Stimulated activated CD4-positive, alpha-beta T cell treated with anti-CD3 and anti-CD28 coated beads, Interleukin-15, amount 100 ng/mL, for 1 hour (primary cell): ENCODE measurements around the gene SSNA1.
A peak's percentile ranks its signal among the peaks of the same experiment; 100 is the strongest.

ENCODE experiments used
- DNase-seq, 2 donors: peaks; one replicate each; pipeline ENCODE4 v3.0.0-alpha.2; 2020; ENCODE audit warnings: low read depth in 1 of 2, low spot score in 1 of 2

The SSNA1 gene, protein sequence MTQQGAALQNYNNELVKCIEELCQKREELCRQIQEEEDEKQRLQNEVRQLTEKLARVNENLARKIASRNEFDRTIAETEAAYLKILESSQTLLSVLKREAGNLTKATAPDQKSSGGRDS

DNA sequence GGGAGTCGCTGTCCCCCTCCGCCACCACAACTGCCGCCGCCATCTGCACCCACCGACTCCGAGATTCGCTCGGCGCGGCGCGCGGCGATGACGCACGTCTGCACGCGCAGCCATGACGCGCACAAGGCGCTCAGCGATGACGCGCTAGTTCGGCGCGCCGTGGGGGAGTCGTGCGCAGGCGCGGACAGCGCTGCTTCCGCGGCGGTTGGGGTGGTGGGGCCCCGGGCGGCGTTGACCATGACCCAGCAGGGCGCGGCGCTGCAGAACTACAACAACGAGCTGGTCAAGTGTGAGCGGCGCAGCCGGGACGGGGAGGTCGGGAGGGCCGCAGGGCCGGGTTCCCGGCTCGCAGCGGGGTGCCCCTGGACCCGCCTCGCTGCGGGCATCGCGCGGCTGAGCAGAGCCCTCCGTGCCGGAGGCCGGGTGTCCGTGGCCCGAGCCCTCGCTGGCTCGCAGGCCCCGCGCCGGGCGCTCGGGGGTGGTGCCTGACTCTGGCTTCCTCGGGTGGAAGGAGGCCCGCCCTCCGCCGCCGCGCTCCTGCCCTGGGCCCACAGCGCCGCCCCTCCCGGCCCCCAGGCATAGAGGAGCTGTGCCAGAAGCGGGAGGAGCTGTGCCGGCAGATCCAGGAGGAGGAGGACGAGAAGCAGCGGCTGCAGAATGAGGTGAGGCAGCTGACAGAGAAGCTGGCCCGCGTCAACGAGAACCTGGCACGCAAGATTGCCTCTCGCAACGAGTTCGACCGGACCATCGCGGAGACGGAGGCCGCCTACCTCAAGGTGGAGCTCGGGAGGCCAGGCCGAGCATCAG, at the start of gene SSNA1, which contains the start of gene ANAPC2:
Gene SSNA1, plus strand, starts transcription at position 187 of the 807 bp plus-strand sequence. Its CDS starts 51 bp downstream, at position 238.
Gene ANAPC2, minus strand, starts transcription at position 71 of the 807 bp plus-strand sequence. Its CDS starts 28 bp downstream, at position 43.
- DNase-seq = peak; percentile 86 to 93

DNA sequence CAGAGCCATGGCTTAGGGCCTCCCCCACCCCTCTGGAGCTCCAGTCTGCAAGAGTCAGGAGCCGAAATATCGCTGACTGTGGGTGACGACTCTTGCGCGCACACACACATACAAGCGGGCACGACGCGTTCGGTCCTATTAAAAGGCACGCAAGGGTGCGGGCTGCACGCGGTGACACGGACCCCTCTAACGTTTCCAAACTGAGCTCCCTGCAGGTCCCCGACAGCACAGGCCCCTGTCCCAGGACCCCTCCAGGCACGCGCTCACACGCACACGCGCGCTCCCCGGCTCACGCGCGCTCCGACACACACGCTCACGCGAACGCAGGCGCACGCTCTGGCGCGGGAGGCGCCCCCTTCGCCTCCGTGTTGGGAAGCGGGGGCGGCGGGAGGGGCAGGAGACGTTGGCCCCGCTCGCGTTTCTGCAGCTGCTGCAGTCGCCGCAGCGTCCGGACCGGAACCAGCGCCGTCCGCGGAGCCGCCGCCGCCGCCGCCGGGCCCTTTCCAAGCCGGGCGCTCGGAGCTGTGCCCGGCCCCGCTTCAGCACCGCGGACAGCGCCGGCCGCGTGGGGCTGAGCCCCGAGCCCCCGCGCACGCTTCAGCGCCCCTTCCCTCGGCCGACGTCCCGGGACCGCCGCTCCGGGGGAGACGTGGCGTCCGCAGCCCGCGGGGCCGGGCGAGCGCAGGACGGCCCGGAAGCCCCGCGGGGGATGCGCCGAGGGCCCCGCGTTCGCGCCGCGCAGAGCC, 49.6 kb upstream of the SSNA1 start, which contains the start of gene GRIN1:
Gene GRIN1, plus strand, starts transcription at position 433 of the 746 bp plus-strand sequence. CDS start 333 bp downstream, outside the sequence.
- peak in 1 of 2 donors; percentile 28 for DNase-seq

DNA sequence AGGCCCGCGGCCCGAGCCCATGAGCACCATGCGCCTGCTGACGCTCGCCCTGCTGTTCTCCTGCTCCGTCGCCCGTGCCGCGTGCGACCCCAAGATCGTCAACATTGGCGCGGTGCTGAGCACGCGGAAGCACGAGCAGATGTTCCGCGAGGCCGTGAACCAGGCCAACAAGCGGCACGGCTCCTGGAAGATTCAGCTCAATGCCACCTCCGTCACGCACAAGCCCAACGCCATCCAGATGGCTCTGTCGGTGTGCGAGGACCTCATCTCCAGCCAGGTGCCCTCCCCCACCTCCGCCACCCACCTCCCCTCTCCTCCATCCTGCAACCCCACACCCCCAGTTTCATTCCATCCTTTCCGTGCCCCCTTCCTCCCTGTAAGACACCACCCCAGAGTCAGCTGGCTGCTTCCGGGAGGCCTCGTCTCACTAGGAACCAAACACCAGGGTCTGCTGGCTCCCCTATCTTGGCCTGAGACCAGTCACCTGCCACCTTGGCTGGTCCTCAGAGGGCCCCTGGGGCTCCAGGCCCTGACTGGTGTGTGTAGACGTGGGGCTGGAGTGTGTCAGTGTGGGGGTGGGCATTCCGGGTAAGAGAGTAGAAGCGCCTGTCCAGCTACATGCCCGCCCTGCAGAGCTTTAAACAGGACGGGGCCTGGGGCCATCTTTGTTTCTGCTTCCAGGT, 48.9 kb upstream of the SSNA1 start:
- DNase-seq = no peak

DNA sequence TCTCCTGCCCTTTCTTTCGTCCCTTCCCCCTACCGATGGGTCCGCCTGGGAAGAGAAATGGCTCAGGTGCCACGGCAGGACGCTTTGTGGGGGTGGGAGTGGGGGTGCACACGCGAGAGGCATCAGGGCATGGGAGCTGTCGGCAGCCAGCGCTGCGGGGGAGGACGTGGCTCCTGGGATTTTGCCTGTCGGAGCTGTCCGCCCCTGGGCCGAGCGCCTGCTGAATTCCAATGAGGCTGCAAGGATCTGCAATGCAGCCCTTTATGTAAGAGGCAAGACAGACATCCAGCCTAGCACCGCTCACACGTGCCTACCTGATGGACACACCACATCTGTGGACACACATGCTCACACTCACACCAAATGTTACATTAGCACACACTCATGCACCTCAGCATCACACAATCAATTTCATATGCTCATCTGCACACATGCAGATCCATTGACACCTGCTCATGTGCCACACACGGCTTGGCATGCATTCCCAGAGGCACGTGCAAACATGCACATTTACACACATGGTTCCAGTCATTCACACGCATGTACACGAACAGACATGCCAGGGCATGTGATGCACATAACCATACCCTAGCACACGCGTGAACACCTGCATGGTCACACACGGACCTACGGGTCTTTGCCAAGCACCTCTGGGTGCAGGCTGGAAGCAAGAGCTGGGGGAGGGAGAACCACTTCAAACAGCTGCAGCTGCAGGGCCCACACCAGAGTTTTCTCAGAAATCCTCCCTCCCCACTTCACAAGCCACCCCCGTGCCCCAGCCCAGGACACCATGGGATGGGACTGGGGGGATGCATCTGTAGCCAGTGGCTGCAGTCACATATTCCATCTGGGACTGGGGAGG, 48.1 kb upstream of the SSNA1 start:
- no peak for DNase-seq

DNA sequence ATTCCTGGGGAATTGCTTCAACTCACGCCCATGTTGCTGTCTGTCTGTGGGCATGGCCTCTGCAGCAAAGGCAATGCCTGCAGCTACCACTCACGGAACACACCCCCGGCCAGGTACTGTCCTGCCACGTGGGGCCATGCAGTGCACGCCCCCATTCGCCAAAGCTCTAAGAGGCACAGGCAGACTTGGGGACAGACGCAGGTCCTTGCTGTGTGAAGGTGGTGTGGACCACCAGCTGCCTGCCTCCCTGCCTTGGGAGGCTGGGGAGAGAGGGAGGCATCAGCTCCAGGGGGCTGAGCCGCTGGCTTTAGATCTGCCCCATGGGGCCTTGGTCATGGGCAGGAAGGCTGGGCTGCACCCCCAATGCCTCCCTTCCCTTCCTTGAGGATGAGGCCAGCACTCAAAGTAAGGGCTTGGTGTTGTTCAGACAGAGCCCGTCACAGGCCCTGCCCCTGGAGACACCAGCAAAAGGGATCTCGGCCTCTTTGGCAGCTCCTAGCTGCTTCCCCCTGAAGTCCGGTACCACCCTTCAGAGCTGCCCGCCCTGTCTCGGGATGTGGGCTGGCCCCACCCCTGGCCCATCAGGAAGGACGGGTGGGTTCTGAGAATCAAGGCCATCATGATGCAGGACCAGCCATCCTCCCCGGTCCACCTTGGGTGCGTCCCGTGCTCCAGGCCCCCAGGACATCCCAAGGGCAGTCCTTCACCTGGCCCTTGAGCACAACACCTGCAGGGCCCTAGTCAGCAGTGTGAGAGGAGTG, 47.2 kb upstream of the SSNA1 start:
- no peak for DNase-seq

DNA sequence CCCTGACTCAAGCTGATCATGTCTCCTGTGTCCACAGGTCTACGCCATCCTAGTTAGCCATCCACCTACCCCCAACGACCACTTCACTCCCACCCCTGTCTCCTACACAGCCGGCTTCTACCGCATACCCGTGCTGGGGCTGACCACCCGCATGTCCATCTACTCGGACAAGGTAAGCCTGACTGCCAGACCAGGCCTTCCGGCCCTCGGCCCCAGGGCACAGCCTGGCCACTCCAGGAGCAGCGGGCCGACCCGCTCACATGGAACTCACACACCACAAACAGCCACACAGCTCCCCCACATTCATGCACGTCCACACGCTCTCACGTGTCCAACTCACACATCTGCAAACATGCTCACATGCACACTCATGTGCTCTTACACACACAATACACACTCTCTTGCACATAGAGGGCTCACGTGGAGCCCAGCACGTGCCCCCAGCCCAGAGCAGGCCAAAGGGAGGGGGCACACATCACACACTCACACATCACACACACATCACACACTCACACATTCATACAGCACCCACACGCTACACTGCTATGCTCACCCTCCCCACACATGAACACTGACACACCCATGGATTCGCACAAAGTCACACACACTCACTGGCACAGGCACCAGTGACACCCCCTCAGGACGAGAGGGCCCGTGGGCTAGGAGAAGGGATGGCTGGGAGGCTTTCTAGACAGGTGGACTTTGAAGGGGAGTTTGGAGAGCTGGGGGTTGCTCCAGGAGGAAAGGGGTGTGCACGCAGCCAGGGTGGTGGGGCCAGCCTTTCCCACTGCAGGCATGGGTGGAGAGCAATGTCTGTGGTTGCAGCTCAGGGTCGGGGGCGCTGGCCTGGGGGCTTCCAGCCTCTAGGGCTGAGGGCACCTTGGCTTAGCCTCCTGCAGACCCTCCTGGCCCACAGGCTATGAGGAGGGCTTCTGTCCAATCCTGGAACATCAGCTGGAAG, 46.2 kb upstream of the SSNA1 start:
- DNase-seq = no peak

DNA sequence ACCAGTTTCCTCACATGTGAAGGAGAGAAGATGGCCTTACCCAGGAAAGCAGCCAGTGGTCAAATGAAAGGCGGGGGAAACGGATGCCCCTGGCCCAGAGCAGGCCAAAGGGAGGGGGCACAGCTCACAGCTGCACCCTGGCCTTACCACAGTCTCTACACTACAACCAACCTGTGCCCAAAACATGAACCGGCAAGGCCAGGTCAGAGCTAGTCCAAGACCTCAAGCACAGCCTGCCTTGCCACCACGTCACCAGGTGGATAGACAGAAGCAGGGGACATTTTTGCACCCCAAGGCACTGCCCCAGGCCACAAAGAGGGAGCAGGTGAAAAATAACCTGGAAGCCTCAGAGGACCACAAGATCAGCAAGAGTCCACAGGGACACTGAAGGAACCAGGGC, 45.0 kb upstream of the SSNA1 start:
- DNase-seq = no peak

DNA sequence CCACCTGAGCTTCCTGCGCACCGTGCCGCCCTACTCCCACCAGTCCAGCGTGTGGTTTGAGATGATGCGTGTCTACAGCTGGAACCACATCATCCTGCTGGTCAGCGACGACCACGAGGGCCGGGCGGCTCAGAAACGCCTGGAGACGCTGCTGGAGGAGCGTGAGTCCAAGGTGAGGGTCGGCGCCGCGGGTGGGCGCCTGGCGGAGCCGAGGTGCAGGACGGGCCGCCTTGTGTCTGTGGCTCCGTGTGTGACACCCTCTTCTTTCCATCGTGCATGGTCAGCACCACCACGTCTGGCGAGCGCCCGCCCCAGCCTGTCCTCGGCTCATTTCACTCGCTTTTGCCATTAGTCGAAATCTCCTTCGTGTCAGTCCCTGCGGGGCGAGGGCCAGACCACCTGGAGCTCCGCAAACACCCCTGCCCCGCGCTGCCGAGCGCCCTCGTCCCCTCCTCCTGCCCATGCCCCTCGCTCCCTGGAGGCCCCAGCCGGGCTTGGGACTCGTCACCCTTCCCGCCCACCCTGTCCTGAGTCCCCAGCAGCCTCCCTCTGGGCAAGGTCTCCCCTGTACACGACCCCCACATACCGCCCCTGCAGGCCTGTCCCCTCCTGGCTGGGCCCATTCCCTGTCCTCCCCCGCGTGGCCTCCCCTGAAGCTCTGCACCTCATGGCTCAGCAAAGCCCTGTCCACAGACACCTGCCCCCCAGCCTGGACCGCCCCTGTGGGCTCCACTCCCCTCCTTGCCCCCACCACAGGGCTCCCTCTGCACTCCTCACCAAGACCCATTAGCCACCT, 42.5 kb upstream of the SSNA1 start:
- DNase-seq = no peak

DNA sequence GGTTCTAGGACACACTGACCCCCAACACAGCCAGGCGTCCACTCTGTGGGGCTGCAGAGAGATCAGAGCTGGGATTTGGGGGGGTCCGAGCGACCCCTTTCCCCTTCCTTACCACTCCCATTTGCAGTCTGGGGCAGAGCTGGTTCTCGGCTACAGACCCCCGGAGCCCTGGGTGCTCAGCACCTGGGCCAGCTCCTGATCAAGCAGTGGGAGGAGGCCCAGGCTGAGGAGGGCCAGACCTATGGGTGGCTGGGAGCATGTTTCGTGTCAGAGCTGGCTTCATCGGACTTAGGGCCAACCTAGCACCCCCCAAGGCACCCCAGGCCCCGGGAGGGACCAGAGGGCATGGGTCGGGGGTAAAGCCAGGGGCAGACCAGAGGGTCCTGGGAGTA, 42.0 kb upstream of the SSNA1 start:
- no peak for DNase-seq

DNA sequence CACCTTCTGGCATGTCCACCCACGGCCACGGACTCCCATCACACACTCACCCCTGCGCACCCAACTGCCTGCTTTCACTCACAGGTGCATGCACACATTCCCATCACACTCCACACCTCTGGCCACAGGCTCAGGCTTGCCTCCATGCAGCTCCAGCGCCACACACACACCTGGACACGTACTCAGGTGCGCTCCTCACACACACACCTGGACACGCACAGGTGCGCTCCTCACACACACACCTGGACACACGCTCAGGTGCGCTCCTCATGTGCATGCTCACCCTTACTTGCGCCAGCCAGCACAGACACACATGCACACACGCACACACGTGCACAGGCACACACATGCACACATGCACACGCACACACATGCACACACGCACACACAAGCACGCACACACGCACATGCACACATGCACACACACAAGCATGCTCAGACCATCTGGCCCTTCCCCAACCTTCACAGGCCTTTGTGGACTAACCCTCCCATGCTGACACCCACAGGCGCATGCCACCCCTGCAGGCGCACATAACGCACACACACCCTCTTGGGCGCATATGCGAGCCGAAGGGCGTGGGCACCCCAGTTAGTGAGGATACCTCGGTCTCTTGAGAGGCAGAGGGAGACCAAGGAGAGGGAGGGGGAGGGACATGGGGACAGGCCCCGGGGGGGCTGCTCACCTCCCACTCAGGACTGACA, 41.2 kb upstream of the SSNA1 start:
- no peak for DNase-seq

DNA sequence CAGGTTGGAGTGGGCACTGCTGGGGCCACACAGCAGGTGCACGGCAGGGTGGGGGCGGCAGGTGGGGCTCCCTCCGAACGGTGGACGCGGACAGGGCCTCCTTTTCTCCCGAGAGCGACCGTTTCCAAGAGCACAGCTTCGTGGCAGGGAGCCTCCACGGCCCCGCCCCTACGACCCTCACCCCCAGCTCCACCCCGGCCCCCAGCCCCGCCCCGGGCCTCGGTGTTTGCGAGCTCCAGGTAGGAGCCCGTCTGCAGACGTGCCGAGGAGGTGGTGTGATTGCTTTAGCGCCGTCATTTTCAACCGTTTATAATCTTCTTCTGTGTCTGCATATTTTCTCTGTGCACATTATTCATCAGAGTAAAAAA, 40.7 kb upstream of the SSNA1 start:
- no peak for DNase-seq

DNA sequence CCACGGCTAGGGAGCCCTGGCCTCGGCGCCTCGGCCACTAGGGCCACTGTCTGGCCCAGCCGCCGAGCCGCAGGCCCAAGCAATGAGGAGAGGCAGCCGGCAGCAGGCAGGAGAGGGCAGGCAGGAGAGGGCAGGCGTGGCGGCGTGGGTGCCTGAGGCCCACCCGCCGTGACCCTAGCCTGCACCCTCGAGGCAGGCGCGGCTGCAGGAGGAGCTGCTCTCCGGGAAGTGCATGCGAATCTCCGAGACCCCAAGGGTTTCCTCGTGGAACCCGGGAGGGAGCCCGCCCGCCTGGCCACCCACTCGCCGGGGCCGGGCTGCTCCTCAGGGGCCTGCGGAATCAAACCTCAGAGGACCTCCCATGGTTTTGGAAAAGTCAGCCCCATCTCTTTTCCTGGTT, 40.2 kb upstream of the SSNA1 start:
- DNase-seq = no peak

DNA sequence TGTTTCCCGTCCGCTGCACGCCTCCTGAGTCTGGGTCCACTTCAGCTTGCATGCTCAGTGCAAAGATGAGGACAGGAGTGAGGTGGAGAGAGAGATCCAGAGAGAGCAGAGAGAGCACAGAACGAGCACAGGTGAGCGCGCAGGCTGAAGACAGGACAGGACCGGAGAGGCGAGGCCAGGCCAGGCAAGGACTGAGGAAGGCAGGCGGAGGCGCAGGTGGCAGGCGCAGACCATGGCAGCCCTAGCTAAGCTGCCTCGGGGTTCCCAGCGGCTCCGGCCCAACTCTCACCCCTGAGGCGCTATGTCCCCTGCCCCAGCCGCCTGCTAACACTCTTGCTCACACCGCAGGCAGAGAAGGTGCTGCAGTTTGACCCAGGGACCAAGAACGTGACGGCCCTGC, 39.8 kb upstream of the SSNA1 start:
- no peak for DNase-seq

DNA sequence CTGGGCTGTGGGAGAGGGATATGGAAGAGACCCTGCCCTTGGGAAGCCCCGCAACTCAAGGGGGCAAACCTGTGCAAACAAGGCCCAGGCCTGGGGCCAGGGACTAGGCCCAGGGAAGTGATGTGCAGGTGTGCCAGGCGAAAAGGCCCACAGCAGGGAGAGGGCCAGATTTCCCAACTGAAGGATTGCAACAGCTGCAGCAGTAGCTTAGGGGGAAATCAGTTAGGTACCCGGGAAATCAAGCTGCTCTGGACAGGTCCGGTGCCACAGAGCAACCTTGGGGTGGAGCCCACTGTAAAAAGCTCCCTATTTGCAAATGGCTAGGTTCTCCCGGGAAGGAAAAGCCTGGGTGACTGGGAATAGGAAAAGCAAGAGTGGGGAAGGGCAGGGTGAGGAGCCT, 39.1 kb upstream of the SSNA1 start:
- DNase-seq = no peak

DNA sequence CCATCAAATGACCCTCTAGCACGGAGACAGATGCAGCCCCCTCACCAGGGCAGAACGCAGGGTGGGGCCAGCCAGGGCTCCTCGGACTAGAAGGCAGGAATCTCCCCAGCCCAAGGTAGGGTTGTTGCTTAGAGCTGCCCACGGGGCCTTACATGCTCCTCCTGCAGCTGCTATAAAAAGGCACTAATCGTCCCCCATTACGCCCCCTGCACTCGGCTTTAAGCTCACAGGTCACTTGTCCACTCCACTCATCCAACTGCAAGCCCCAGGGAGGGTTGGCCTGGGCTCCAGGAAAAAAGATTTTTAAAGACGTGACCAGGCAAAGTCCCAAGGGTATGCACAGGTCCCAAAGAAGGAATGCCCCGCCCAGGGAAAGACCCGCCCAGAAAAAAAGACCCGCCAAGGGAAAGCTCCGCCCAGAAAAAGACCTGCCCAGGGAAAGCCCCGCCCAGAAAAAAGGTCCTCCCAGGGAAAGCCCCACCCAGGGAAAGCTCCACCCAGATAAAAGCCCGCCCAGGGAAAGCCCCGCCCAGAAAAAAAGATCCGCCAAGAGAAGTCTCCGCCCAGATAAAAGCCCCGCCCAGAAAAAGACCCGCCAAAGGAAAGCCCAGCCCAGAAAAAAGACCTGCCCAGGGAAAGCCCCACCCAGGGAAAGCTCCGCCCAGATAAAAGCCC, 38.4 kb upstream of the SSNA1 start:
- DNase-seq = no peak

DNA sequence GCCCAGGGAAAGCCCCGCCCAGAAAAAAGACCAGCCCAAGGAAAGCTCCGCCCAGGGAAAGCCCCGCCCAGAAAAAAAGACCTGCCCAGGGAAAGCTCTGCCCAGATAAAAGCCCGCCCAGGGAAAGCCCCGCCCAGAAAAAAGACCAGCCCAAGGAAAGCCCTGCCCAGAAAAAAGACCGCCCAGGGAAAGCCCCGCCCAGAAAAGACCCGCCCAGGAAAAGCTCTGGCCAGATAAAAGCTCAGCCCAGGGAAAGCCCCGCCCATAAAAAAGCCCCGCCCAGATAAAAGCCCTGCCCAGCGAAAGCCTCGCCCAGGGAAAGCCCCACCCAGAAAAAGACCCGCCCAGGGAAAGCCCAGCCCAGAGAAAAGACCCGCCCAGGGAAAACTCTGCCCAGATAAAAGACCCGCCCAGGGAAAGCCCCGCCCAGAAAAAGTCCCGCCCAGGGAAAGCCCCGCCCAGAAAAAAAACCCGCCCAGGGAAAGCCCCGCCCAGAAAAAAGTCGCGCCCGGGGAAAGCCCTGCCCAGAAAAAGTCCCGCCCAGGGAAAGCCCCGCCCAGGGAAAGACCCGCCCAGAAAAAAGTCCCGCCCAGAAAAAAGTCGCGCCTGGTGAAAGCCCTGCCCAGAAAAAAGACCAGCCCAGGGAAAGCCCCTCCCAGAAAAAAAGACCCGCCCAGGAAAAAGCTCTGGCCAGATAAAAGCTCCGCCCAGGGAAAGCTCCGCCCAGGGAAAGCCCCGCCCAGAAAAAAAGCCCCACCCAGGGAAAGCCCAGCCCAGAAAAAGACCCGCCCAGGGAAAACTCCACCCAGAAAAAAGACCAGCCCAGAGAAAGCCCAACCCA, 37.6 kb upstream of the SSNA1 start:
- peak in 1 of 2 donors; percentile 52 for DNase-seq
